NB4 (cell line): Measurements from ENCODE around the gene MAPKAPK2.

Experiments used
- DNase-seq: peaks from one replicate; pipeline ENCODE4 v3.0.0; 2010; ENCODE audit warnings: low read depth
- H3K4me3 ChIP-seq: one replicate; pipeline ENCODE4 v1.5.1; 2011; ENCODE audit warnings: mild to moderate bottlenecking, low read depth, low read length, moderate library complexity
- CTCF ChIP-seq: IDR thresholded peaks from one replicate; pipeline ENCODE4 v1.5.1; 2012; ENCODE audit warnings: low read depth, low read length
- MAX ChIP-seq: IDR thresholded peaks from 2 replicates; pipeline ENCODE4 v1.6.1; 2011; ENCODE audit warnings: low read depth, low read length
- MYC ChIP-seq: IDR thresholded peaks from 2 replicates; pipeline ENCODE4 v1.6.1; 2011; ENCODE audit warnings: low read depth, low read length
- POLR2A ChIP-seq: IDR thresholded peaks from 2 replicates; pipeline ENCODE4 v1.6.1; 2011; ENCODE audit warnings: mild to moderate bottlenecking; ENCODE audit not compliant: insufficient read length; ENCODE audit errors: extremely low read depth

Gene MAPKAPK2

GRCh38 chr1:206651958-206652890 is 32.5 kb upstream of the MAPKAPK2 start:
- TF ChIP-seq POLR2A (no peak), MYC (no peak), MAX (no peak), CTCF (no peak)
- H3K4me3 ChIP-seq: no peak overlapping the region
- DNase-seq: peak; percentile 38

- no peak overlapping the region for H3K4me3 ChIP-seq
- TF ChIP-seq MAX: no peak
- no peak for TF ChIP-seq MYC
- TF ChIP-seq POLR2A: no peak
- no peak for TF ChIP-seq CTCF
- no peak for DNase-seq
Observed at GRCh38 chr1:206653715-206654459, 30.8 kb upstream of the MAPKAPK2 start.

GRCh38 chr1:206654828-206655227 is 29.9 kb upstream of the MAPKAPK2 start:
- no peak for DNase-seq
- H3K4me3 ChIP-seq: no peak overlapping the region
- TF ChIP-seq CTCF: no peak
- no peak for TF ChIP-seq MYC

GRCh38 chr1:206655471-206655882 is 29.2 kb upstream of the MAPKAPK2 start:
- no peak overlapping the region for H3K4me3 ChIP-seq
- DNase-seq: no peak
- TF ChIP-seq MYC (no peak), MAX (no peak), CTCF (no peak), POLR2A (no peak)

- DNase-seq: no peak
- TF ChIP-seq MAX (no peak), MYC (no peak), POLR2A (no peak), CTCF (no peak)
- H3K4me3 ChIP-seq: no peak overlapping the region
Observed at GRCh38 chr1:206656936-206657335, 27.8 kb upstream of the MAPKAPK2 start.
